ENCODE results near the gene ODAD3.
"Not testable (repeated sequence)": the region's sequence is repeated elsewhere in the genome, so short reads cannot be mapped to it uniquely, and the experiment has no call there.

The ODAD3 gene

GRCh38 chr19:11405846-11406643 lies 28.9 kb downstream of the ODAD3 start:
- DNase-seq (ENCODE audit: low spot score): no peak

DNA sequence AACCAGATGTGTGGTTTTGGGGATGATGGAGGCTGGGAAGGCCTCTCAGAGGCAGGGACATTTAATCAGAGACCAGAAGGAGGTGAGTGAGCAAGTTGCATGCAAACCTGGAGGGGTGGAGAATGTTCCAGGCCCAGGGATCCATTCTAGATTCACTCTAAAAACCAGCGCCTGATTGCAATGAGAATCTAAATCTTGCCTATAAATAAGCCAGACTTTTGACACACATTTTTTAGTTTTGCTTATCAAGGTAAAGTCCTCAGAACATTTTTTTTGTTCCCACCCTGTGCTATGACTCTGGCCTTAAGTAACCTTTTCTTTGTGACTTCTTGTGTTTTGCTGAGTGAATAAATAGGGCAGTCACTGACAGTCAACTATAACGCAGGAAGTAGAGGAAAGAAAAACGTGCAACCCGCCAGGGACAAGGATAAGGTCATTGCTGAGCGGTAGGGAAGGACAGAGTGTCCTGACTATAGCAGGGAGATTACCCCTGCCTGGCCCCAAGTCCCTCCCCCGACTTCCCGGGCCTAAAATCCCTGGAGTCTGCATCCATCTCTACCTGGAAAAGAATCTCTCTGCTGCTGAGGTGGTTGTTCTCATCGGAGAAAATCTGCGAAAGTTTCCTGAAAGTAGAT lies 30.2 kb downstream of the ODAD3 start:
- DNase-seq (ENCODE audit: low spot score): no peak

DNA sequence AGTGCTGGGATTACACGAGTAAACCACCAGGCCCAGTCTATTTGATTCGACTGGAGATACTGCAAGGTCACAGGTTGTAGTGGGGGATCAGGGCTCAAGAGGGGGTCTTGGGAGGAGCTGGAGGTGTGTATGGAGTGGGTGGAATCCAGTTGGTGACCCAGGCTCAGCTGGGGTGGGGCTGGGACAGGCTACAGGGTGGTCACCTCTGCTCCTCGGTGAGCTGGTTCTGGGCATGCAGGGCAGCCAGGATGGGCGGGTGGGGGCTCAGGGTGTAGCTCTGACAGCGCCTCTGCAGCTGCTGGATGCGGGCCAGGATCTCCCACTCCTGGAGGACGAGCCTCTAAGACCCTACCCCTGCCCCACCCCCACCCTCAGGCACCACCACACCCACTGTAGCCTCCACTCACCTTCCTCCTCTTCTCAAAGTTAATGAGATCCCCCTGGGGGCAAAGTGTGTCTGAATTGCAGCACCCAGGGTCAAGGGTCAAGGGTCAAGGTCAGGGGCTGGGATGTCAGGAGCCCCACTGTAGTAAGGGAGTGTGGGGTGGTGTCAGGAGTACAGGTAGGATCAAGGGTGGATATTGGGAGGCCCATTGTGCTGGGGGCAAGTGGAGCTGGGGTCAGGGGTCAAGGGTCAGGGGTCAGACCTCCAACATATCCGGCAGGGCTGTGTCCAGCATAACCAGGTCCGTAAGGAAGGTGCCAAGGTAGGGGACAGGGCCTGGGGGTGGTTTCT lies 32.9 kb downstream of the ODAD3 start:
- no peak for DNase-seq (ENCODE audit: low spot score)

- DNase-seq (ENCODE audit: low spot score): no peak
Measured at GRCh38 chr19:11400798-11401197, 34.1 kb downstream of the ODAD3 start.

- no peak for DNase-seq (ENCODE audit: low spot score)
Measured at GRCh38 chr19:11399667-11400066, 35.3 kb downstream of the ODAD3 start.

DNA sequence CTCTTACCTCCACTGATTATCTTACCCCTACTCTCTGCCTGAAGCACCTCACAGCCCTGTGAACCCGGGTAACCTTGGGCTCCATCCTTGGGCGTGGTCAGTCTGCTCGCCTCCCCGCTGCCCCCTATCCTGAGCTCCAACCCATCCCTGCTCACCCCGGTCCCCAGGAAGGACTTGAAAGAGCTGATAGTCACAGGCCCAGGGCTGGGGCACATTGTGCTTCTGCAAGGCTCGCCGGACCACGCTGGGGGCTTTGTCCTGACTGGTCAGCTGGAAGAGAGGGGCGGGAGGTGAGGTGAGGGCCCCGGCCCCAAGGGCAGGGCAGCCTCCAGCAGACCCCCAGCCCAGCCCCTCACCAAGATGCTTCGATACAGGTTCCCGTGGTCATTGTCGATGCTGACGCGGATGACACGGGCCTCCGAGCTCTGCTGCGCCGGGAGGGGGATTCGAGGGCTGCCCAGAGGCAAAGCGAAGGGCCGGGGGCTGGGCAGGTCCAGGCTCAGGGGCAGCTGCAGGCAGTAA lies 37.8 kb downstream of the ODAD3 start:
- DNase-seq (ENCODE audit: low spot score): no peak

DNA sequence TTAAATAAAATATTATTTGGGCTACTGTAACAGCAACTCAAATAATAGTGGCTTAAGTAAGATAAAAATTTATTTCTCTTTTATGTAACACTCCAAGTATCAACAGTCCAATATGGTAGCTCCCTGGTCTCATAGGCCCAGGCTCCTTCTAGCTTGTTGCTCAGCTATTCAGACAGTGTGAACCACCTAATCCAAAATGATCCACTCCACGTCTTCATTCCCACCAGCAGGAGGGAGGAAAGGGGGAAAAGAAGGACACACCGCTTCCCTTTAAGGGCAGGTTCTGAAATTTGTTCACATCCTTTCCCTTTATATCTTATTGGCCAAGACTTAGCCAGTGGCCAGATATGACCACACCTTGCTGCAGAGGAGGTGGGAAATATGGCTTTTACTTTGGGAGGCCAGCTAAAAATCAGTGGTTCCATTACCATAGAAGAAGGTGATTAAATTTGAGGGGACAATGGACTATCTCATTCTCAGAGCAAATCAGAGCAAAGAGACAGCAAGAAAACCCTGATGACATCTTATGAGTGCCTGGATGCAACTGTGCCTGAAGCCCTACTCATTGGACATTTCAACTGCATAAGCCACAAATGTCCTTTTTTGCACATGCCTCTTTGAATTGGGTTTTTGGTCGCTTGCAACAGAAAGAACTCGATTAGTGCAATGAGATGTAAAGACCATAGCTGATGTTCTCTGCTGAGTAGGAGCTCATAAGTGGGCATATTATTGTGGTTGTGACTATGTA lies 43.8 kb downstream of the ODAD3 start:
- DNase-seq (ENCODE audit: low spot score): no peak

GRCh38 chr19:11390359-11390758 lies 44.6 kb downstream of the ODAD3 start:
- DNase-seq (ENCODE audit: low spot score): no peak

DNA sequence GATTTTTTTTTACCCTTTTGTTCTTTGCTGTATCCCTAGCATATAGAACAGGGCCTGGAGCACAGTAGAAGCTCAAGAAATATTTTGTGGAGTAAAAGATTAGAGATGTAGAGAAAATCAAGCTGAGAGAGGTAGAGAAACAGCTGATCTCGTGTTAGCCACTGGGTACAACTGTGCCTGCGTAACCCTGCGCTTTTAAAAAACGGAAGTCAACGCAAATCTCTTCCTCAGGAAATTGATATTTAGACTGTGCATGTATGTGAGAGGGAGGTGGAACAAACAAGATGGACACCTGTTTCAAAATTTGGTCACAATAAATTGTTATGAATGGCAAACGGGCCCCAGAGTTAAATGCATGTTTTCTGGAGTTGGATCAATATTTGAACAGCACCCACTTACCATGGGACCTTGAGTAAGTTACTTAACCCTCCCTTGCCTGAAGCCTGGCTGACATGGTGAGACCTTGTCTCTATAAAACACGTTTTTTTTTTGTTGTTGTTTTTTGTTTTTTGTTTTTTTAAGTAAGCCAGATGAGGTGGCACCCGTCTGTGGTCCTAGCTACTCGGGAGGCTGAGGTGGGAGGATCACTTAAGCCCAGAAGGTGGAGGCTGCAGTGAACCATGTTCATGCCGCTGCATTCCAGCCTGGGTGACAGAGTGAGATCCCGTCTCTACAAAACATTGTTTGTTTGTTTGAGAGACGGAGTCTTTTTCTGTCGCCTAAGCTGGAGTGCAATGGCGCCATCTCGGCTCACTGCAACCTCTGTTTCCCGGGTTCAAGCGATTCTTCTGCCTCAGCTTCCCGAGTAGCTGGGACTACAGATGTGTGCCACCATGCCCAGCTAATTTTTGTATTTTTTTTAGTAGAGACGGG lies 47.5 kb downstream of the ODAD3 start:
- DNase-seq (ENCODE audit: low spot score): no peak

- no peak for DNase-seq (ENCODE audit: low spot score)
Measured at GRCh38 chr19:11384778-11385129, 50.2 kb downstream of the ODAD3 start.

- no peak for DNase-seq (ENCODE audit: low spot score)
Measured at GRCh38 chr19:11383706-11384048, 51.2 kb downstream of the ODAD3 start.

- peak; percentile 48 for DNase-seq (ENCODE audit: low spot score)
Measured at GRCh38 chr19:11382898-11383705, 51.8 kb downstream of the ODAD3 start.

DNA sequence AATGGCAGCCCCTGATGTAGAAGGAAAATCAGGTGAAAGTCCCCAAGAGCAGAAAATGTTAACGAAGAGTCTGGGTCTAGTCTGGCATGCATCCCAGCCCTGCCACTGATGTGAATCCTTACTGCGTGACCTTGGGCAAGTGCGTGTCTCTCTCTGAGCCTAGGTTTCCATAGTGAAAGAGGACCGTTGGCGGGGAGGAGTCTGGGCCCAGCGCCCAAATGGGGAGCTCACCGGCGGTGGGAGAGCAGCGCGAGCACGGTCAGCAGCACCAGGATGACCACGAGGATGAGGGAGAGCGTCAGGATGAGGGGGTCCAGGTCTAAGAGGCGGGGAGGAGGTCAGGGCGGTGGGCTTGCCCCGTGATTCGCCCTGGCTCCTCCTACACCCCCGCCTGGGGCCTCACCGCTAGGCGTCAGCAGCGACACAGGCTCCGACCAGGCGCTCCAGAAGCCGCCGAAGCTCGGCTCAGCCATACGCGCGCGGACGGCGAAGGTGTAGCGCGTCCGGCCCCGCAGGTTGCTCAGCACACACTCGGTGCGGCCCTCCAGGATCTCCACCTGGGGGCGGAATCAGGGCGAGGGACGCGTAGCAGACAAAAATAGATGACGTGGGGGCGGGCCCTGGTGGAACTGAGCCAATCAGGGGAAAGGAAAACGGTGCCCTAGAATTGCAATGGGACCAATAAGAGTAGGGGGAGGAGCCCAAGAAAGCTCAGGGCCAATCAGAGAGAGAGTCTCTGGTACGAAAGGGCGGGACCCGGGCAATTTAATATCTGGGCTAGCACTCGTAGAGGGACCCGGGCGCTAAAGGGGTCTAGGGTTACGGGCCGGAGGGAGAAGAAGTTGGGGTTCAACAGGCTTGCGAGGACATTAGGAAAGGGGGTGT lies 54.0 kb downstream of the ODAD3 start:
- DNase-seq (ENCODE audit: low spot score): peak; percentile 98

DNA sequence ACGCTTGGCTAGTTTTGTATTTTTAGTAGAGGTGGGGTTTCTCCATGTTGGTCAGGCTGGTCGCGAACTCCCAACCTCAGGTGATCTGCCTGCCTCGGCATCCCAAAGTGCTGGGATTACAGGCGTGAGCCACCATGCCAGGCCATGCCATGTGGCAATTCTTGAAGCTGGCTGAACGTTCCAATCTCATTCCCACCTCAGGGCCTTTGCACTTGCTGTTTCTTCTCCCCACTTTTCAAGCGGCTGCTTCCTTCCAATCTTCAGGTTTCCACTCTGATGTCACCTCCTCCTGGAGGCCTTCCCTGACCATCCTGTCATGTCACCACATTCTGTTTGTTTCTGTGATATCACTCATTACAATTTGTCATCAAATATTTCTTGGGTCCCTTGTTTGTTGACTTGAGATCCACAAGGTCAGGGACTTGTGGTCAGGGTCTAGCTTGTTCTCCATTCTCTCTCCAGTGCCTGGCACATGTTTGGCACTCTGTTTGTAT lies 55.0 kb downstream of the ODAD3 start:
- DNase-seq (ENCODE audit: low spot score): no peak

- DNase-seq (ENCODE audit: low spot score): not testable (repeated sequence)
Measured at GRCh38 chr19:11379269-11379845, 55.6 kb downstream of the ODAD3 start.

- DNase-seq (ENCODE audit: low spot score): peak; percentile 87
Measured at GRCh38 chr19:11378319-11379189, 56.4 kb downstream of the ODAD3 start.

DNA sequence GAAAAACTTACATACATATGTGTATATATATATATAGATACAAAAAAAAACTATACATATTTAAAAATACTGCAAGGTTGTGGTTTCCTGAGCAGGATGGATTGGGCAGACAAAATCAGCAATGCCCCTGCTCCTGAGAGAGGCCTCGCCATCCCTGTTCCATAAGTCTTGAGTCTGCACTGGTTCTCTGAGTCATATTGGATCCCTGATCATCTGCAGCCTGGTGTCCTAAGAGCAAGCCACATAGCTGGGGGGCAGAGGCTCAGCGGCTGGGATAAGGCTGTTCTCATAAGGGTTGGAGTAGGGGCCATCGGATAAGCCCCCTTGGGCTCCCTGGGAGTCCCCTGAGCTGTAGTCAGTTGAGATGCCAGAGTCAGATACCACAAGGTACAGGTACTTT lies 57.2 kb downstream of the ODAD3 start:
- DNase-seq (ENCODE audit: low spot score): peak; percentile 26

DNA sequence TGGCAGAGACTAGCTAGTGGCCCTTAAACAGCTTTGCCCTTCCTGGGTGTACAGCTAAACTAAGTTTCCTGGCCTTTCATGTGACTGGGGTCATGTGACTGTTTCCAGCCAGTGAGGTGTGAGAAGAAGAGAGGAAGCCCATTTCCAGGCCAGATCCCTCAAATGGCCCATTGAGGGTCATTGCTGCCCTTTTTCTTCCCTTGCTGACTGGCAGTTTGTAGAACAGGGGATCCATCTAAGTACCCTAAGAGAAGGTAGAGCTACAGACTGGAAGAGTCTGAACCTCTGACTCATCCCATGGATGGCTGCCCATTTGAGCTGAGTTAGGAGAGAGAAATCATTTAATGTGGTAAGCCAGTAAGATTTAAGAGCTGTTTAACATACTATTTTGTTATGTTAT lies 57.7 kb downstream of the ODAD3 start:
- peak; percentile 85 for DNase-seq (ENCODE audit: low spot score)

All from kidney tubule cell (primary cell).